Transverse colon (tissue), 4 donors: ENCODE data around the gene FOXP1. TPM values are rescaled to one million over a fixed set of nuclear protein-coding genes. Genes with fewer than 3 reads are reported as not detected.

Experiments
- DNase-seq: peaks from one replicate; pipeline ENCODE4 v3.0.0-alpha.2; 2019
- H3K27ac ChIP-seq, 4 donors: fragments of 200-600 bp; sonication (generic); 2 replicates each; pipeline ENCODE4 v1.5.1; 2016 to 2018; ENCODE audit warnings: inconsistent platforms in 4 of 4
- H3K27me3 ChIP-seq: fragments of 200-600 bp; sonication (generic); 2 replicates; pipeline ENCODE4 v1.5.1; 2017; ENCODE audit warnings: inconsistent platforms
- H3K36me3 ChIP-seq, 4 donors: fragments of 200-600 bp; sonication (generic); 2 replicates each; pipeline ENCODE4 v1.5.1; 2017 to 2019; ENCODE audit warnings: inconsistent platforms in 4 of 4
- H3K4me1 ChIP-seq, 4 donors: fragments of 200-600 bp; sonication (generic); 2 replicates each; pipeline ENCODE4 v1.5.1; 2017 to 2020; ENCODE audit warnings: inconsistent platforms in 4 of 4
- H3K4me3 ChIP-seq, 4 donors: fragments of 200-600 bp; sonication (generic); 1 replicate in 1 of 4; 2 replicates in 3 of 4; pipeline versions ENCODE4 v1.5.1 to v1.6.1; 2017 to 2019; ENCODE audit warnings: inconsistent platforms in 4 of 4
- H3K9me3 ChIP-seq, 2 donors: fragments of 200-600 bp; sonication (generic); 2 replicates each; pipeline ENCODE4 v1.5.1; 2017 to 2019; ENCODE audit warnings: inconsistent platforms in 2 of 2
- EP300 ChIP-seq: sonication (generic); formaldehyde crosslinking; IDR thresholded peaks from one replicate; pipeline ENCODE4 v1.6.1; 2017; ENCODE audit warnings: antibody characterized with exemption, low read depth
- POLR2A ChIP-seq: fragments of 450-650 bp; IDR thresholded peaks from one replicate; pipeline ENCODE4 v1.6.1; 2016; ENCODE audit warnings: antibody characterized with exemption, mild to moderate bottlenecking, moderate library complexity
- POLR2AphosphoS5 ChIP-seq, 3 donors: sonication (generic); formaldehyde crosslinking; IDR thresholded peaks; one replicate each; pipeline ENCODE4 v1.6.1; 2016; ENCODE audit warnings: antibody characterized with exemption in 3 of 3
- whole genome bisulfite sequencing, 2 donors: methylation state at CpG; one replicate each; pipeline ENCODE4 v1.1.5; 2018; ENCODE audit warnings: low coverage in 1 of 2; 5-methylcytosine and 5-hydroxymethylcytosine counted together
- in situ Hi-C, 4 donors: fragments of 200-750 bp; cut with MboI; loops; one replicate each; pipeline versions ENCODE4 v1.15.0 to v1.15.1; 2017; ENCODE audit warnings: low sequenced_read_pairs in 3 of 4, low pct_ligation_motif_present in 1 of 4, low pct_unique_long_range_greater_than_20kb in 1 of 4
- intact Hi-C: fragments of 100-400 bp; cut with DNase I; formaldehyde crosslinking; loops from one replicate; pipeline ENCODE4 v1.15.1; 2023; ENCODE audit warnings: low total_unique reads
- total RNA-seq, 4 donors: library from RNA; depleted of rRNA; stranded (reverse); fragments of >200 nt; gene quantifications; one replicate each; pipeline ENCODE4 v1.1.0, GENCODE V29; 2016
- TF ChIP-seq, protein P1 (sequence below), 5 experiments: fragments of 200-600 bp in 3 of 5; fragments of 450-650 bp in 2 of 5; sonication (generic) in 3 of 5; IDR thresholded peaks; 1 replicate in 2 of 5; 2 replicates in 3 of 5; pipeline ENCODE4 v1.5.1; 2016 to 2017; ENCODE audit warnings: antibody characterized with exemption in 5 of 5, inconsistent platforms in 3 of 5, mild to moderate bottlenecking in 2 of 5, moderate library complexity in 1 of 5

The FOXP1 gene
- total RNA-seq, 4 donors from 2014 or later, result 102 to 260 (median 150) TPM

DNA sequence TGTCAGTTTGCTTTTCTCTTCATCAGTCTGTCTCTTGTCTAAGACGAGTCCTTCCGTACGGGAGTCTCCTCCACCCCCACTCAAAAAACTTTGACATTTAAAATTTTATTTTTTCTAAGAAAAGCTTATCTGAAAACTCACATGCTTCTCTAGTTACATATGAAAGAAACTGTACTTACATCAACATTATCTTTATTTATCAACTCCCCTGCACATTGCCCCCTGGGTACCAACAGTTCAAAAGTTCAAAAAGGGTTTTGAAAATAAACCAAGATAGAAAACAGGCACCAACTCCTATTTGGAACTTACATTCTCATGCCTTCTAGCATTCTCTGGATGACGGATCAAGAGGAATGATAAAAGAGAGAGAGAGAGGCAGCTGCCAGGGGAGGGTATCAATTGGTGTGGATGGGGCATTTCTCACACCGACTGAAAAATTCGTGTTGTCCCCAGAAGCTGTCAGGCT is 182.5 kb downstream of the FOXP1 start:
- Histone ChIP-seq H3K4me1 (peaks cover 9 to 43% (median 15%) of the 10 kb centered on the region in 4 donors), H3K27me3 (no peaks in the 10 kb centered on the region), H3K9me3 (no peaks in the 10 kb centered on the region), H3K27ac (no peak overlapping the region), H3K36me3 (no peaks in the 10 kb centered on the region), H3K4me3 (no peak overlapping the region)
- TF ChIP-seq EP300 (no peak), POLR2AphosphoS5 (IDR thresholded peaks at IDR 0.05) (no peak), POLR2A (no peak)
- TF ChIP-seq, protein P1, sequence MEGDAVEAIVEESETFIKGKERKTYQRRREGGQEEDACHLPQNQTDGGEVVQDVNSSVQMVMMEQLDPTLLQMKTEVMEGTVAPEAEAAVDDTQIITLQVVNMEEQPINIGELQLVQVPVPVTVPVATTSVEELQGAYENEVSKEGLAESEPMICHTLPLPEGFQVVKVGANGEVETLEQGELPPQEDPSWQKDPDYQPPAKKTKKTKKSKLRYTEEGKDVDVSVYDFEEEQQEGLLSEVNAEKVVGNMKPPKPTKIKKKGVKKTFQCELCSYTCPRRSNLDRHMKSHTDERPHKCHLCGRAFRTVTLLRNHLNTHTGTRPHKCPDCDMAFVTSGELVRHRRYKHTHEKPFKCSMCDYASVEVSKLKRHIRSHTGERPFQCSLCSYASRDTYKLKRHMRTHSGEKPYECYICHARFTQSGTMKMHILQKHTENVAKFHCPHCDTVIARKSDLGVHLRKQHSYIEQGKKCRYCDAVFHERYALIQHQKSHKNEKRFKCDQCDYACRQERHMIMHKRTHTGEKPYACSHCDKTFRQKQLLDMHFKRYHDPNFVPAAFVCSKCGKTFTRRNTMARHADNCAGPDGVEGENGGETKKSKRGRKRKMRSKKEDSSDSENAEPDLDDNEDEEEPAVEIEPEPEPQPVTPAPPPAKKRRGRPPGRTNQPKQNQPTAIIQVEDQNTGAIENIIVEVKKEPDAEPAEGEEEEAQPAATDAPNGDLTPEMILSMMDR (IDR thresholded peaks at IDR 0.05), result no peak
- no peak for DNase-seq
- 69 to 78% methylated on average over 6 of the region's 6 CpGs for WGBS, 2 donors
- in situ Hi-C loops (no loop called here), intact Hi-C loops (no loop called here)

DNA sequence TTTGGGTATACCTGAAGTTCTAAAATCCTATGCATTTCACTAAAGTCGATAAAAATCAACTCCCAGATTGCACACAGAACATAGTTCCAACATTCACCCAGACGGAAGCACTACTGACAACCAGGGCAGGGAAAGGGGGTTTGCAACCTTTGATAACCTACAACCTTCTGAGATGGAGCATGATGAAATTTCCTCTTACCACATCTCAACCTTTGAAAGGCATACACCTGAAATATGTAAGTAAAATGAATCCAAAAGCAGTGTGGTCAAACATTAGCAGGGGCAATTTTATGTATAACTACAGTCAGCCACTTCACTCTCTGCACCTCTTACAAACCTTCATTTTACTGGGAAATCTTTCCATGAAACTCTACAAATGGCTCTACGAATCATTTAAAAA is 184.1 kb downstream of the FOXP1 start:
- no peak overlapping the region for H3K27ac ChIP-seq
- H3K36me3 ChIP-seq, result no peaks in the 10 kb centered on the region
- in situ Hi-C loops, result no loop called here
- H3K4me1 ChIP-seq, result peaks cover 9 to 45% (median 15%) of the 10 kb centered on the region in 4 donors
- intact Hi-C loops, result no loop called here
- H3K27me3 ChIP-seq, result no peaks in the 10 kb centered on the region
- no peaks in the 10 kb centered on the region for H3K9me3 ChIP-seq
- 92 to 93% methylated on average over 3 of the region's 3 CpGs for WGBS, 2 donors
- TF ChIP-seq POLR2A (no peak), EP300 (no peak), POLR2AphosphoS5 (IDR thresholded peaks at IDR 0.05) (no peak)
- TF ChIP-seq, protein P1 (IDR thresholded peaks at IDR 0.05), result no peak
- DNase-seq, result no peak
- no peak overlapping the region for H3K4me3 ChIP-seq

DNA sequence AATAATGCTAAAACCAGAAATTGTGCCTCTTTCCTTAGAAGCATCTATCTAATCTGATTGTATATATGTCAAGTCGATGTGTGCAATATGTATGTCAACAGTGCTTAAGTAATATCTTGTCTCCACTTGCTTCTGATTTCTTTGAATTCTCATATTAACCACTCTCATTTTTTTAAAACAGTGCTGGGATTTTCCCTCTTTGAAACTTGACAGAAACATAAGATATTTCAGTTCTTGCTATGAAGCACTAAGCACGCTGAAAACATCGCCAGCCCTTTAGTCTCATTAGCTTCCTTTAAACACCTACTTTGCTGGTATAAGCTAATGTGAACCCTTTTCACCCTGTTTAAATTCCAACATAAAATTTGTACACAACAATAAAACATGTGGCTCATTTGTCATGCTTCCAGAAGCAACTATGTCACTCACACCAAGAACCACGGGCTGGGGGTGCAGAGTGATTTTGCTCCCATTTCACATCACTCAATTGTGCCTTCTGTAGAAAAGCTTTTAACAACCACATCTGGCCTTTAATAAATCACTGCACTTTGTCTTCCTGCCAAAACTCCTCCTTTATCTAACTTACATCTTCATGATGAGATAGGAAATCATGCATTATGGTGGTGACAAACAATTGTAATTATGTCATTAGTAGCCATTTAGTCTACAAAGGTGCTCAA is 185.2 kb downstream of the FOXP1 start:
- Histone ChIP-seq H3K27me3 (no peaks in the 10 kb centered on the region), H3K9me3 (no peaks in the 10 kb centered on the region), H3K36me3 (no peaks in the 10 kb centered on the region), H3K4me3 (no peak overlapping the region), H3K4me1 (peaks cover 9 to 45% (median 15%) of the 10 kb centered on the region in 4 donors), H3K27ac (no peak overlapping the region)
- DNase-seq, result no peak
- intact Hi-C loops (no loop called here), in situ Hi-C loops (no loop called here)
- WGBS, 2 donors, result 37% methylated on average over 4 of the region's 4 CpGs
- TF ChIP-seq POLR2AphosphoS5 (IDR thresholded peaks at IDR 0.05), result no peak
- TF ChIP-seq EP300, result no peak
- TF ChIP-seq POLR2A, result no peak
- TF ChIP-seq, protein P1 (IDR thresholded peaks at IDR 0.05), result no peak

DNA sequence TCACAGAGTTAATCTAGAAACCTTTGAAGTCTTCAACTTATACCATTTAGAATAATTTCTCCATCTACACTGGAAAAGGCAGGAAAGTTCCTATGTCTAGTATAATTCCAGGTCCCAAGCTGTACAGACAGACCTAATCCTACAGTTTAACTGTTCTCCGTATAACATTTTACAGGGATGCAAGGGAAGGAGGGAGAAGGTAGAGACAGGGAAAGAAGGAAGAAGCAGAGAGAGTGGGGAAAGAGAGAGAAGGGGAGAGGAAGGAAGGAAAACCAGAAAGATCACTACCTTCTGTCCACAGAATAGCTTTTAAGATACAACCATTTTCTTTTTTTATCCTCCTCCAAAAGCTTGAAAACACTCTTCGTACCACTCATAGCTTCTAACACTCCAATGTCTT is 185.8 kb downstream of the FOXP1 start:
- in situ Hi-C loops, result no loop called here
- Histone ChIP-seq H3K9me3 (no peaks in the 10 kb centered on the region), H3K4me1 (peaks cover 9 to 43% (median 15%) of the 10 kb centered on the region in 4 donors), H3K27me3 (no peaks in the 10 kb centered on the region), H3K4me3 (no peak overlapping the region), H3K36me3 (no peaks in the 10 kb centered on the region), H3K27ac (no peak overlapping the region)
- TF ChIP-seq, protein P1 (IDR thresholded peaks at IDR 0.05), result no peak
- TF ChIP-seq POLR2A, result no peak
- no peak for TF ChIP-seq EP300
- TF ChIP-seq POLR2AphosphoS5 (IDR thresholded peaks at IDR 0.05), result no peak
- 80 to 89% methylated on average over 2 of the region's 2 CpGs for WGBS, 2 donors
- no peak for DNase-seq
- intact Hi-C loops, result no loop called here
